ENCODE measurements around the gene TXN.

The TXN gene

GRCh38 chr9:110270211-110270995 lies 14.1 kb upstream of the TXN start:
- H3K4me3 ChIP-seq (ENCODE audit: low read length) = no peak overlapping the region
- DNase-seq (ENCODE audit: low read depth) = no peak

GRCh38 chr9:110266795-110267194 lies 10.5 kb upstream of the TXN start:
- no peak overlapping the region for H3K4me3 ChIP-seq (ENCODE audit: low read length)
- no peak for DNase-seq (ENCODE audit: low read depth)
- TF ChIP-seq CTCF (conservative IDR thresholded peaks at IDR 0.05; ENCODE audit: low read length) = no peak

More at GRCh38 chr9:110270211-110270995, 14.1 kb upstream of the TXN start:
- no peak for TF ChIP-seq CTCF (conservative IDR thresholded peaks at IDR 0.05; ENCODE audit: low read length)

GRCh38 chr9:110261632-110262031 lies 5.3 kb upstream of the TXN start:
- DNase-seq (ENCODE audit: low read depth) = peak; percentile 68
- no peak for TF ChIP-seq CTCF (conservative IDR thresholded peaks at IDR 0.05; ENCODE audit: low read length)
- no peak overlapping the region for H3K4me3 ChIP-seq (ENCODE audit: low read length)

- TF ChIP-seq CTCF (conservative IDR thresholded peaks at IDR 0.05; ENCODE audit: low read length) = no peak
- peak; percentile 67 for DNase-seq (ENCODE audit: low read depth)
- peak overlapping the region; percentile 47 for H3K4me3 ChIP-seq (ENCODE audit: low read length)
These were observed 4.6 kb upstream of the TXN start for GRCh38 chr9:110260911-110261310.

- TF ChIP-seq CTCF (conservative IDR thresholded peaks at IDR 0.05; ENCODE audit: low read length) = no peak
- no peak for DNase-seq (ENCODE audit: low read depth)
- H3K4me3 ChIP-seq (ENCODE audit: low read length) = no peak overlapping the region
These were observed 3.3 kb upstream of the TXN start for GRCh38 chr9:110259566-110259965.

- no peak overlapping the region for H3K4me3 ChIP-seq (ENCODE audit: low read length)
- TF ChIP-seq CTCF (conservative IDR thresholded peaks at IDR 0.05; ENCODE audit: low read length) = no peak
- no peak for DNase-seq (ENCODE audit: low read depth)
These were observed 2.4 kb upstream of the TXN start for GRCh38 chr9:110258690-110259091.

- peak overlapping the region; percentile 87 for H3K4me3 ChIP-seq (ENCODE audit: low read length)
- DNase-seq (ENCODE audit: low read depth) = no peak
- no peak for TF ChIP-seq CTCF (conservative IDR thresholded peaks at IDR 0.05; ENCODE audit: low read length)
These were observed 1.6 kb upstream of the TXN start for GRCh38 chr9:110257956-110258355.
